Occipital lobe (tissue), 2 donors: Measurements from ENCODE around the gene FADS2. TPM values are rescaled to one million over a fixed set of nuclear protein-coding genes. Genes with fewer than 3 reads are reported as not detected.

Experiments
- DNase-seq: peaks from one replicate; lab custom pipeline; 2025; lab: John Stamatoyannopoulos, UW
- total RNA-seq: library from RNA; depleted of rRNA; stranded (reverse); fragments of >200 nt; gene quantifications from one replicate; pipeline ENCODE4 v1.2.3, GENCODE V29; 2014

Gene FADS2
- total RNA-seq: 109 TPM

- peak; percentile 91 for DNase-seq
Observed at GRCh38 chr11:61827571-61828378, at the start of gene FADS2. FADS2 (plus strand) TSS chr11:61828300; CDS start chr11:61828391, 91 bp downstream.

- DNase-seq: no peak
Observed at GRCh38 chr11:61778357-61778886, 49.7 kb upstream of the FADS2 start.

GRCh38 chr11:61778920-61779650 lies 49.0 kb upstream of the FADS2 start:
- DNase-seq: no peak

GRCh38 chr11:61779666-61780525 lies 48.2 kb upstream of the FADS2 start:
- no peak for DNase-seq

- no peak for DNase-seq
Observed at GRCh38 chr11:61780581-61781162, 47.4 kb upstream of the FADS2 start.

GRCh38 chr11:61781585-61781984 lies 46.5 kb upstream of the FADS2 start:
- DNase-seq: no peak

- no peak for DNase-seq
Observed at GRCh38 chr11:61782299-61782698, 45.8 kb upstream of the FADS2 start.

- DNase-seq: no peak
Observed at GRCh38 chr11:61782841-61783240, 45.3 kb upstream of the FADS2 start.

GRCh38 chr11:61783717-61784505 lies 44.2 kb upstream of the FADS2 start:
- DNase-seq: no peak

- no peak for DNase-seq
Observed at GRCh38 chr11:61784506-61784805, 43.6 kb upstream of the FADS2 start.

GRCh38 chr11:61785837-61786402 lies 42.2 kb upstream of the FADS2 start:
- DNase-seq: no peak

- DNase-seq: no peak
Observed at GRCh38 chr11:61787928-61788491, 40.1 kb upstream of the FADS2 start.

- DNase-seq: peak; percentile 75
Observed at GRCh38 chr11:61791737-61792309, 36.3 kb upstream of the FADS2 start.

- peak; percentile 92 for DNase-seq
Observed at GRCh38 chr11:61792310-61793082, 35.6 kb upstream of the FADS2 start, which contains the start of the genes FEN1 and TMEM258. FEN1 (plus strand) TSS chr11:61792911; CDS start chr11:61795362, 2,451 bp downstream. TMEM258 (minus strand) TSS chr11:61792599; CDS start chr11:61792558, 41 bp downstream.

GRCh38 chr11:61793083-61793828 lies 34.8 kb upstream of the FADS2 start:
- DNase-seq: no peak

GRCh38 chr11:61793829-61794204 lies 34.3 kb upstream of the FADS2 start:
- no peak for DNase-seq

GRCh38 chr11:61794579-61794978 lies 33.5 kb upstream of the FADS2 start:
- no peak for DNase-seq

GRCh38 chr11:61795459-61795858 lies 32.6 kb upstream of the FADS2 start:
- no peak for DNase-seq
